CD14-positive monocyte (primary cell): ENCODE measurements around the gene VCL. TPM values are rescaled to one million over a fixed set of nuclear protein-coding genes. Genes with fewer than 3 reads are reported as not detected.
A peak's percentile ranks its signal among the peaks of the same experiment; 100 is the strongest.

Experiments
- DNase-seq, 3 donors: peaks; one replicate each; pipeline ENCODE4 v3.0.0-alpha.2; 2011 to 2022
- H2AFZ ChIP-seq: 2 replicates; pipeline ENCODE4 v1.6.0; 2012; ENCODE audit warnings: mild to moderate bottlenecking, low read depth, low read length, inconsistent platforms; ENCODE audit not compliant: insufficient read depth, poor library complexity, severe bottlenecking
- H3K27ac ChIP-seq, 2 donors: 1 replicate in 1 of 2; 2 replicates in 1 of 2; pipeline ENCODE4 v1.5.1; 2012 to 2013; ENCODE audit warnings: low read length in 2 of 2, control low read depth in 1 of 2, inconsistent platforms in 1 of 2, low read depth in 1 of 2, mild to moderate bottlenecking in 1 of 2
- H3K27me3 ChIP-seq, 2 donors: one replicate each; pipeline versions ENCODE4 v1.6.0 to v1.6.1; 2011 to 2013; ENCODE audit warnings: low read length in 2 of 2; ENCODE audit not compliant: control insufficient read depth in 2 of 2, insufficient read depth in 2 of 2
- H3K36me3 ChIP-seq, 2 donors: replicated peaks in 1 of 2; 1 replicate in 1 of 2; 2 replicates in 1 of 2; pipeline versions ENCODE4 v1.5.1 to v1.6.1; 2012 to 2013; ENCODE audit warnings: low read length in 2 of 2, control low read depth in 1 of 2, inconsistent platforms in 1 of 2, mild to moderate bottlenecking in 1 of 2; ENCODE audit not compliant: insufficient read depth in 2 of 2, control insufficient read depth in 1 of 2
- H3K4me1 ChIP-seq, 2 donors: 1 replicate in 1 of 2; 2 replicates in 1 of 2; pipeline versions ENCODE4 v1.5.1 to v1.6.1; 2012 to 2013; ENCODE audit warnings: low read length in 2 of 2, control low read depth in 1 of 2, inconsistent platforms in 1 of 2, mild to moderate bottlenecking in 1 of 2, moderate library complexity in 1 of 2; ENCODE audit not compliant: insufficient read depth in 2 of 2, control insufficient read depth in 1 of 2
- H3K4me2 ChIP-seq: replicated peaks from 2 replicates; pipeline ENCODE3; 2012; ENCODE audit warnings: low read length, moderate library complexity, mild to moderate bottlenecking; ENCODE audit not compliant: poor library complexity, severe bottlenecking; ENCODE audit errors: extremely low read depth
- H3K4me3 ChIP-seq, 3 experiments: fragments of 200-600 bp in 1 of 3; sonication (generic) in 1 of 3; replicated peaks in 1 of 3; 1 replicate in 2 of 3; 2 replicates in 1 of 3; pipeline ENCODE4 v1.5.1; 2011 to 2013; ENCODE audit warnings: low read length in 3 of 3, mild to moderate bottlenecking in 3 of 3, control low read depth in 2 of 3, low read depth in 2 of 3, inconsistent platforms in 1 of 3, moderate library complexity in 1 of 3
- H3K79me2 ChIP-seq: 2 replicates; pipeline ENCODE4 v1.6.0; 2012; ENCODE audit warnings: mild to moderate bottlenecking, control low read depth, inconsistent platforms, low read length, moderate library complexity; ENCODE audit not compliant: insufficient read depth
- H3K9ac ChIP-seq: 2 replicates; pipeline ENCODE4 v1.6.0; 2017; ENCODE audit warnings: low read length, mild to moderate bottlenecking; ENCODE audit not compliant: insufficient read depth, poor library complexity, severe bottlenecking
- H3K9me3 ChIP-seq, 2 donors: replicated peaks in 1 of 2; 1 replicate in 1 of 2; 2 replicates in 1 of 2; pipeline versions ENCODE4 v1.5.1 to v1.6.1; 2012 to 2013; ENCODE audit warnings: low read length in 2 of 2, control low read depth in 1 of 2; ENCODE audit not compliant: control insufficient read depth in 1 of 2, insufficient read depth in 1 of 2
- H4K20me1 ChIP-seq: 2 replicates; pipeline ENCODE4 v1.6.0; 2012; ENCODE audit warnings: mild to moderate bottlenecking, low read length, control low read depth, moderate library complexity; ENCODE audit not compliant: insufficient read depth
- H3K27ac Mint-ChIP-seq, 7 donors: one replicate each; pipeline ENCODE4 v1.8.0; 2020; ENCODE audit warnings: mild to moderate bottlenecking in 7 of 7, mixed read lengths in 7 of 7, moderate library complexity in 6 of 7, inconsistent platforms in 2 of 7
- H3K27me3 Mint-ChIP-seq, 3 donors: one replicate each; pipeline ENCODE4 v1.8.0; 2021 to 2022; ENCODE audit warnings: low read depth in 3 of 3, mild to moderate bottlenecking in 3 of 3, mixed read lengths in 3 of 3, moderate library complexity in 3 of 3, inconsistent platforms in 1 of 3
- H3K36me3 Mint-ChIP-seq, 2 donors: one replicate each; pipeline ENCODE4 v1.8.0; 2020; ENCODE audit warnings: mixed read lengths in 2 of 2, inconsistent platforms in 1 of 2, mild to moderate bottlenecking in 1 of 2
- H3K4me1 Mint-ChIP-seq: one replicate; pipeline ENCODE4 v1.8.0; 2020; ENCODE audit warnings: mild to moderate bottlenecking, mixed read lengths
- H3K4me3 Mint-ChIP-seq, 2 donors: one replicate each; pipeline ENCODE4 v1.8.0; 2020; ENCODE audit warnings: mild to moderate bottlenecking in 2 of 2, mixed read lengths in 2 of 2, moderate library complexity in 1 of 2
- H3K9me3 Mint-ChIP-seq, 7 donors: one replicate each; pipeline ENCODE4 v1.8.0; 2020 to 2022; ENCODE audit warnings: mixed read lengths in 7 of 7, mild to moderate bottlenecking in 6 of 7, moderate library complexity in 6 of 7, inconsistent platforms in 2 of 7
- WGBS: methylation state at CpG from one replicate; pipeline ENCODE4 v1.1.5; 2013; ENCODE audit warnings: missing lambda C conversion rate; ENCODE audit not compliant: insufficient coverage; 5-methylcytosine and 5-hydroxymethylcytosine counted together
- intact Hi-C, 2 donors: fragments of 100-400 bp; cut with micrococcal nuclease; formaldehyde crosslinking; loops; one replicate each; pipeline versions ENCODE4 v1.15.0 to v1.15.1; 2023
- polyA plus RNA-seq, 3 donors: library from polyadenylated mRNA; depleted of rRNA in 1 of 3; unstranded in 2 of 3; stranded (reverse) in 1 of 3; fragments of 300-500 nt in 2 of 3; fragments of >200 nt in 1 of 3; fragmentation: Illumina TruSeq in 2 of 3; gene quantifications; 1 replicate in 2 of 3; 2 replicates in 1 of 3; pipeline ENCODE4 v1.2.3, GENCODE V29; 2012 to 2021
- TF ChIP-seq, protein P1 (sequence below): fragments of 200-600 bp; IDR thresholded peaks from one replicate; pipeline ENCODE4 v1.8.0; 2022; ENCODE audit warnings: antibody characterized with exemption, mild to moderate bottlenecking

The VCL gene
- polyA plus RNA-seq, 3 donors: 39.1 to 68.4 (median 52.8) TPM

DNA sequence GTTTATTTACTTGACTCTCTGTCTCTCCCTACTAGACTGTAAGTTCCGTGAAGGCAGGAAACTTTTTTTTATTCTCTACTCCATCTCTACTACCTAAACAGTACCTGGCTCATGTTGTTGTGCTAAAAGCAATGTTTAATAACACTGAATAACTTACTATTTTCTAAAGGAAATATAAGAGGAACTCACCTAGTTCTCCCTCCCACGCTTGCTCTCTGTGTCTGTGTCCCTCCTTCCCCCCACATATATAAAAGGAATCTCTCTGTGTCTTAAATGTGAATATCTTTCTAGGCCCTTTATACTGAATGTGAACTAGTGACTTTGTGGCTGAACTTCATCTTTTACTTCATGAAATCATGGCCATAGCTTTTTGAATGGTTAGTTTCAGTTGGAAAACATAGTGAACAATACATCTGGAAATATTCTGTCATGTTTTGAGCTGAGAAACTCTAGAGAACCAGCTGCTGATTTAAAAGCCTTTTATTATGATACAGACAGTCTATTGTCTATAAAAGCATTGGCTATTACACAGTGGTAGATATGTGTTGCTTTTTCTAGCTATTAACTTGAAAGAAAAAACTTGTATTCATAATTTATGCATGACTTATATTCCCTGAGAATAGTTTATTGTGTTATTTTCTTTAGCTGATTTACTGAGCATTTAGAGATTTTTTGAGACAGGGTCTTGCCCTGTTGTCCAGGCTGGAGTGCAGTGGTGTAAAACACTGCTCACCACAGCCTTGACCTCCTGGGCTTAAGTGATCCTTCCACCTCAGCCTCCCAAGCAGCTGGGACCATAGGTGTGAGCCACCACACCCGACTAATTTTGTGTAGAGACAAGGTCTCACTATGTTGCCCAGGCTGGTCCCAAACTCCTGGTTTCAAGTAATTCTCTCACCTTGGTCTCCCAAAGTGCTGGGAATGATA lies 42.5 kb downstream of the VCL start:
- Histone ChIP-seq H3K27me3 (no peaks in the 10 kb centered on the region), H3K4me3 (no peak overlapping the region), H3K79me2 (peaks cover 97% of the 10 kb centered on the region), H3K9ac (no peak overlapping the region), H4K20me1 (peaks cover 86% of the 10 kb centered on the region), H3K9me3 (no peaks in the 10 kb centered on the region), H2AFZ (no peak overlapping the region), H3K36me3 (peaks cover 21 to 46% of the 10 kb centered on the region in 2 donors), H3K27ac (peak overlapping the region in 1 of 2 donors; percentile 55), H3K4me2 (no peak overlapping the region), H3K4me1 (peaks cover 21 to 33% of the 10 kb centered on the region in 2 donors)
- H3K9me3 Mint-ChIP-seq: no peaks in the 10 kb centered on the region
- intact Hi-C loops: no loop called here
- peak in 1 of 3 donors; percentile 20 for DNase-seq
- TF ChIP-seq, protein P1, sequence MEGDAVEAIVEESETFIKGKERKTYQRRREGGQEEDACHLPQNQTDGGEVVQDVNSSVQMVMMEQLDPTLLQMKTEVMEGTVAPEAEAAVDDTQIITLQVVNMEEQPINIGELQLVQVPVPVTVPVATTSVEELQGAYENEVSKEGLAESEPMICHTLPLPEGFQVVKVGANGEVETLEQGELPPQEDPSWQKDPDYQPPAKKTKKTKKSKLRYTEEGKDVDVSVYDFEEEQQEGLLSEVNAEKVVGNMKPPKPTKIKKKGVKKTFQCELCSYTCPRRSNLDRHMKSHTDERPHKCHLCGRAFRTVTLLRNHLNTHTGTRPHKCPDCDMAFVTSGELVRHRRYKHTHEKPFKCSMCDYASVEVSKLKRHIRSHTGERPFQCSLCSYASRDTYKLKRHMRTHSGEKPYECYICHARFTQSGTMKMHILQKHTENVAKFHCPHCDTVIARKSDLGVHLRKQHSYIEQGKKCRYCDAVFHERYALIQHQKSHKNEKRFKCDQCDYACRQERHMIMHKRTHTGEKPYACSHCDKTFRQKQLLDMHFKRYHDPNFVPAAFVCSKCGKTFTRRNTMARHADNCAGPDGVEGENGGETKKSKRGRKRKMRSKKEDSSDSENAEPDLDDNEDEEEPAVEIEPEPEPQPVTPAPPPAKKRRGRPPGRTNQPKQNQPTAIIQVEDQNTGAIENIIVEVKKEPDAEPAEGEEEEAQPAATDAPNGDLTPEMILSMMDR: no peak
- peak overlapping the region; percentile 6 to 89 (median 72) for H3K27ac Mint-ChIP-seq
- H3K4me1 Mint-ChIP-seq: peaks cover 36% of the 10 kb centered on the region
- H3K27me3 Mint-ChIP-seq: no peaks in the 10 kb centered on the region
- 100% methylated on average over 1 of the region's 3 CpGs for WGBS
- H3K36me3 Mint-ChIP-seq: peaks cover 26 to 44% of the 10 kb centered on the region in 2 donors
- H3K4me3 Mint-ChIP-seq: no peak overlapping the region

DNA sequence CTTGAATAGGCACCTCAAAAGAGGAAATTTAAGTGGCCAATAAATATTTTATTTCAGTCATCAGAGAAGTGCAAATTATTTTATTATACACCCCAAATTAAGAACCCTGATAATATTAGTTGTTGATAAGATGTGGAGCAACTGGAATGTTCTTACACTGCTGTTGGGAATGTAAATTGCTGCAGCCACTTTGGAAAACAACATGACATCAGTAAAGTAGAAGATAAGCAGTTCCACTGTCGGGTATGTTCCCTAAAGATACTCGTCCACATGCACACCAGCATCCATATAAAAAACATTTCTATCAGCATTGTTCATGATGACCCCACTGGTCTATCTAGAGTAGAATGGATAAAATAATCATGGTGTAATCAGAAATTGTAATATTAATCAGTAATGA lies 46.5 kb downstream of the VCL start:
- DNase-seq: no peak
- Histone ChIP-seq H4K20me1 (peaks cover 90% of the 10 kb centered on the region), H3K9ac (no peak overlapping the region), H3K27ac (no peak overlapping the region), H3K79me2 (peaks cover 98% of the 10 kb centered on the region), H3K4me3 (no peak overlapping the region), H3K4me2 (no peak overlapping the region), H3K36me3 (peaks cover 15 to 39% of the 10 kb centered on the region in 2 donors), H3K4me1 (peaks cover 47 to 48% of the 10 kb centered on the region in 2 donors), H2AFZ (no peak overlapping the region), H3K27me3 (no peaks in the 10 kb centered on the region), H3K9me3 (no peaks in the 10 kb centered on the region)
- TF ChIP-seq, protein P1: no peak
- Mint-ChIP-seq H3K36me3 (peaks cover 19 to 34% of the 10 kb centered on the region in 2 donors), H3K27ac (peak overlapping the region in 1 of 7 donors; percentile 19), H3K27me3 (no peaks in the 10 kb centered on the region), H3K4me1 (peaks cover 55% of the 10 kb centered on the region), H3K4me3 (no peak overlapping the region), H3K9me3 (peaks cover 0 to 2% (median 0%) of the 10 kb centered on the region in 7 donors)
- no CpG with 5 or more reads among the region's 2 CpGs for WGBS
- intact Hi-C loops: no loop called here
